ENCODE measurements around the gene TRAPPC2.

- no peak for TF ChIP-seq ZNF785 (CRISPR knock-in tag; IDR thresholded peaks at IDR 0.05)
- no peak for TF ChIP-seq CTCF (IDR thresholded peaks at IDR 0.05 in 2 of 3, conservative IDR thresholded peaks at IDR 0.05 in 1 of 3; ENCODE audit: insufficient read depth in 2 of 3, low read depth in 1 of 3, low read length in 3 of 3)
- peak; percentile 27; the same call in 1 of the 2 replicates for TF ChIP-seq REST (IDR thresholded peaks at IDR 0.05; ENCODE audit: borderline replicate concordance)
- no peak for TF ChIP-seq REST (CRISPR knock-in tag; IDR thresholded peaks at IDR 0.05; ENCODE audit: low read depth)
- no peak for TF ChIP-seq EZH2 (IDR thresholded peaks at IDR 0.05; ENCODE audit: borderline replicate concordance, low read depth, low read length)
- no peak for TF ChIP-seq ZBED1 (IDR thresholded peaks at IDR 0.05)
- TF ChIP-seq YY1 (IDR thresholded peaks at IDR 0.05; ENCODE audit: borderline replicate concordance in 1 of 3, control insufficient read depth in 1 of 3, extremely low read depth in 1 of 3, insufficient read depth in 3 of 3, insufficient read length in 1 of 3, insufficient replicate concordance in 2 of 3, low read depth in 1 of 3, low read length in 2 of 3) = no peak
- no peak for TF ChIP-seq CBX3 (IDR thresholded peaks at IDR 0.05; ENCODE audit: borderline replicate concordance in 1 of 2, low read length in 2 of 2)
These were observed 38.8 kb downstream of the TRAPPC2 start for GRCh38 chrX:13695601-13696115.

Measured in K562 (cell line).